Activated CD8-positive, alpha-beta T cell treated with anti-CD3 and anti-CD28 coated beads, Interleukin-2, amount 10 ng/mL, durations not matched to agents 7 days and 5 days (primary cell): ENCODE results near the gene MRPL40. TPM values are rescaled to one million over a fixed set of nuclear protein-coding genes. Genes with fewer than 3 reads are reported as not detected.

Source experiments
- ATAC-seq: fragments of 150-1000 bp; cut with Tn5 transposase; one replicate; pipeline ENCODE4 v1.10.0; 2021; ENCODE audit warnings: moderate library complexity
- CTCF ChIA-PET: fragments of 350-600 bp; sonication (Branson Sonifier 250); formaldehyde crosslinking; loops from one replicate; lab custom pipeline; 2021; ENCODE audit warnings: antibody characterized with exemption; lab: Charles Lee
- POLR2A ChIA-PET: fragments of 350-600 bp; sonication (Branson Sonifier 250); formaldehyde crosslinking; loops from one replicate; lab custom pipeline; 2021; ENCODE audit warnings: antibody characterized with exemption; lab: Charles Lee
- DNase-seq: peaks from one replicate; pipeline ENCODE4 v3.0.0-alpha.2; 2020
- H3K27ac Mint-ChIP-seq: one replicate; pipeline ENCODE4 v1.8.0; 2021; ENCODE audit warnings: mild to moderate bottlenecking, mixed read lengths
- H3K27me3 Mint-ChIP-seq: one replicate; pipeline ENCODE4 v1.8.0; 2021; ENCODE audit warnings: low read depth, mixed read lengths
- H3K36me3 Mint-ChIP-seq: one replicate; pipeline ENCODE4 v1.8.0; 2021; ENCODE audit warnings: low read depth, mixed read lengths
- H3K4me1 Mint-ChIP-seq: one replicate; pipeline ENCODE4 v1.8.0; 2021; ENCODE audit warnings: low read depth, mixed read lengths
- H3K4me3 Mint-ChIP-seq: one replicate; pipeline ENCODE4 v1.8.0; 2021; ENCODE audit warnings: mild to moderate bottlenecking, mixed read lengths
- H3K9me3 Mint-ChIP-seq: one replicate; pipeline ENCODE4 v1.8.0; 2022; ENCODE audit warnings: mixed read lengths; ENCODE audit not compliant: insufficient read depth
- total RNA-seq, 2 experiments: library from RNA; stranded (reverse); gene quantifications; one replicate each; pipeline ENCODE4 v1.2.3, GENCODE V29; 2021

MRPL40 gene
- total RNA-seq, 2 experiments from 2014 or later = 26.8 to 29.5 TPM

DNA sequence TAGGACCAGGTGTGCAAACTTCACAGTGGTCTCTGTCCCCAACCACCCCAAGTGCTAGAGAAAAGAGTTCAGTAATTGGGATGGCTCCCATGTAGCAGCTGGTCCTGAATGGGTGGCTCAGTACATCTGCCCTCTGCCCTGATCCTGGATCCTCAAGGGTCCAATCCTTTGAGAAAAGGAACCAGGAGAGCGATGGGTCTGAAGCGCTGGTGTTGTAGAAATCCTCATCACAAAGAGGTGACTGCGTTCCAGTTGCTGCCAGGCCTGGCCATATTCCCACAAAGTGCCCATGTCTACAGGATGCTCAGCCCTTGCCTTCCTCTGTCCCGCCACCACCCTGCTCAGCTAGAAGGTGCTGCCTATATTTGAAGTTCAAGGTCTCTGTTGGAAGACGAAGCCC is 21.4 kb downstream of the MRPL40 start:
- no peaks in the 10 kb centered on the region for H3K9me3 Mint-ChIP-seq
- H3K27ac Mint-ChIP-seq = no peak overlapping the region
- H3K4me1 Mint-ChIP-seq = peaks cover 8% of the 10 kb centered on the region
- CTCF ChIA-PET = no interaction called here
- no peak overlapping the region for H3K4me3 Mint-ChIP-seq
- POLR2A ChIA-PET = no interaction called here
- peaks cover 66% of the 10 kb centered on the region for H3K36me3 Mint-ChIP-seq
- DNase-seq = no peak
- ATAC-seq = no peak
- no peaks in the 10 kb centered on the region for H3K27me3 Mint-ChIP-seq

- no peaks in the 10 kb centered on the region for H3K27me3 Mint-ChIP-seq
- no peak overlapping the region for H3K4me3 Mint-ChIP-seq
- H3K9me3 Mint-ChIP-seq = no peaks in the 10 kb centered on the region
- no peak overlapping the region for H3K27ac Mint-ChIP-seq
- ATAC-seq (no peak), DNase-seq (no peak)
- POLR2A ChIA-PET = no interaction called here
- peaks cover 66% of the 10 kb centered on the region for H3K36me3 Mint-ChIP-seq
- CTCF ChIA-PET = no interaction called here
- peaks cover 4% of the 10 kb centered on the region for H3K4me1 Mint-ChIP-seq
These were observed 21.8 kb downstream of the MRPL40 start for GRCh38 chr22:19454156-19454555.

DNA sequence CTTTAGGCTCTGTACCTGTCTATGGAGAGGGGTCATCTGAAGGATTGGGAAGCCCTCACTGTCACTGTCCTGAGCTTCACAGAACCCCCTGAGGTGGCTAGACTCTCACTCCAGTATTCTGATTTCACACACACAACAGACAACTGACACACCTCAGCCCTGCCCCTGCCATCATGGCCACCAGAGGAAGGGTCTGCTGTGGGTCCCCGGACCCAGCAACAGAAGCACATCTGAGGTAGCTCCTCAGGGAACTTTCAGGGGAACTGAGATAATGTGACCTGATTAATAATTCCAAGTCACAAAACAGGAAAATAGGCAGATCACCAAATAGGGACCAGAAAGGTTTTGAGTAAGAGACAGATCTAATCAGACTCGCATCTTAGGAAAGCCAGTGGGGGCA is 22.7 kb downstream of the MRPL40 start:
- ChIA-PET POLR2A (no interaction called here), CTCF (no interaction called here)
- H3K4me3 Mint-ChIP-seq = no peak overlapping the region
- ATAC-seq = no peak
- H3K27me3 Mint-ChIP-seq = no peaks in the 10 kb centered on the region
- H3K27ac Mint-ChIP-seq = no peak overlapping the region
- peaks cover 64% of the 10 kb centered on the region for H3K36me3 Mint-ChIP-seq
- DNase-seq = no peak
- no peaks in the 10 kb centered on the region for H3K9me3 Mint-ChIP-seq
- no peaks in the 10 kb centered on the region for H3K4me1 Mint-ChIP-seq

- ATAC-seq (no peak), DNase-seq (no peak)
- ChIA-PET POLR2A (interaction anchor here (0.6 kb wide), 1 partner anchor 22 kb away, joined by 4 read pairs; no protein-coding TSS in a partner anchor), CTCF (no interaction called here)
- Mint-ChIP-seq H3K4me1 (no peaks in the 10 kb centered on the region), H3K36me3 (peaks cover 59% of the 10 kb centered on the region), H3K27ac (peak overlapping the region; percentile 63), H3K4me3 (no peak overlapping the region), H3K9me3 (no peaks in the 10 kb centered on the region), H3K27me3 (no peaks in the 10 kb centered on the region)
These were observed 23.4 kb downstream of the MRPL40 start for GRCh38 chr22:19455585-19456370.

DNA sequence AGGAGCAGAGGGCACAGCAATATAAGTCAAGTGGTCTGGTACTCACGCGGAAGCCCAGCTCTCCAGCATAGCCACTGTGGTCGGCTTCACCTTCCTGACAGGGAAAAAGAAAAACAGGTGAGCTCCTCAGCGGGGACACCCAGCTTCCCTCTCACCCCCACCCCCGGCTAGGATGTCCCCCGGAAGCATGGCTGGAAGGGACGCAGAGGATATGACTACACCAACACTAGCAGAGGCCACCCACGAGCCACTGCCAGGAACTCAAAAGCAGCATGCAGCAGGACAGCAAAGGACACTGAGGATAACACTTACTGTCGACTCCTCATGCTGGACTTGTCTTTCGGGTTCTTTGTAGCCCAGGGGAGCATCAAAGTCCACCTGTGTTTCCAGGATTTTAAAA is 24.2 kb downstream of the MRPL40 start:
- Mint-ChIP-seq H3K27ac (no peak overlapping the region), H3K4me1 (no peaks in the 10 kb centered on the region), H3K9me3 (no peaks in the 10 kb centered on the region), H3K36me3 (peaks cover 58% of the 10 kb centered on the region), H3K27me3 (no peaks in the 10 kb centered on the region), H3K4me3 (no peak overlapping the region)
- ATAC-seq (no peak), DNase-seq (no peak)
- CTCF ChIA-PET = no interaction called here
- POLR2A ChIA-PET = no interaction called here

GRCh38 chr22:19457828-19458428 is 25.6 kb downstream of the MRPL40 start:
- H3K36me3 Mint-ChIP-seq = peaks cover 52% of the 10 kb centered on the region
- no peaks in the 10 kb centered on the region for H3K27me3 Mint-ChIP-seq
- POLR2A ChIA-PET = no interaction called here
- no peak for DNase-seq
- no peak for ATAC-seq
- H3K4me3 Mint-ChIP-seq = no peak overlapping the region
- H3K27ac Mint-ChIP-seq = no peak overlapping the region
- no peaks in the 10 kb centered on the region for H3K9me3 Mint-ChIP-seq
- no peaks in the 10 kb centered on the region for H3K4me1 Mint-ChIP-seq
- CTCF ChIA-PET = interaction anchor here (1.0 kb wide), 1 partner anchor 19 kb away, joined by 3 read pairs; no protein-coding TSS in a partner anchor

DNA sequence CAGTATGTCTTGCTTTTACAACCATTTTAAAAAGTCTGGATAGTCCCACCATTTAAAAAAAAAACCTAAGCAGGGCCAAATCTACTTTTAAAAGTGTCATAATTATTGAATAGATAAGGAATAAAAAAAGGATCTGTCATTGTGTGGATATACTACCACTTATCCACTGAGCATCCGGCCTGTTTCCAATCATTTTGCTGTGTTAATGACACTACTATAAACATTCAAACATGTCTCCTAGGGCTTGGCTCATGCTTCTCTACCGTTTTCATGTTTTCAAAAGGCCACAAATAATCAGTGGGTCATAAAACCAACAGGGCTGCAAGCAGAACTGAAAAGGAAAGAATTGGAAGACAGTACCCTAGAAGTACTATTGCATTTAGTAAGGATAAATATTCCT is 27.7 kb downstream of the MRPL40 start:
- CTCF ChIA-PET = no interaction called here
- Mint-ChIP-seq H3K4me1 (peaks cover 7% of the 10 kb centered on the region), H3K4me3 (no peak overlapping the region), H3K9me3 (no peaks in the 10 kb centered on the region), H3K36me3 (peaks cover 40% of the 10 kb centered on the region), H3K27ac (no peak overlapping the region), H3K27me3 (no peaks in the 10 kb centered on the region)
- POLR2A ChIA-PET = no interaction called here
- DNase-seq (no peak), ATAC-seq (no peak)

GRCh38 chr22:19461506-19461905 is 29.2 kb downstream of the MRPL40 start:
- Mint-ChIP-seq H3K27me3 (no peaks in the 10 kb centered on the region), H3K4me3 (no peak overlapping the region), H3K36me3 (peaks cover 38% of the 10 kb centered on the region), H3K4me1 (peaks cover 12% of the 10 kb centered on the region), H3K9me3 (no peaks in the 10 kb centered on the region), H3K27ac (no peak overlapping the region)
- ATAC-seq (no peak), DNase-seq (no peak)
- POLR2A ChIA-PET = no interaction called here
- CTCF ChIA-PET = interaction anchor here (1.3 to 2.9 kb wide), 2 partner anchors 11 to 169 kb away, joined by 3 to 12 read pairs; no protein-coding TSS in a partner anchor

DNA sequence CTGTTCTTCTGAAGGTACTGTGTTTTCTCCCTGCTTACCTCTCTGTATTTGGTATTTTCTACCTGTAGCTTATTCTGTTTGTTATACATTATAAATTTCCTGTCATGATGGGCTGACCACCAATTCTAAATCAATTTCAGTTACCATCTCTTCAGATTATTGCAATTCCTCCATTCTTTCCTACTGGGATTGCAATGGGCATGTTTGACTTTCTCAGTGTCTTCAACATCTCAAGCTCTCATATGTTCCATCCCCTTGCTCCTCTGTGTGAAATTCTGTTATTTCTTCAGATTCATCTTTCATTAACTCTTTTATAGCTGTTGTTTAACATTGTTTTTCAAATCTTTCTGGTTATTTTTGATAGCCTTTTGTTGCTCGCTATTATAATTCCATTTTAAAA is 30.7 kb downstream of the MRPL40 start:
- no peak overlapping the region for H3K4me3 Mint-ChIP-seq
- POLR2A ChIA-PET = interaction anchor here (0.6 kb wide), 1 partner anchor 95 kb away, joined by 3 read pairs; no protein-coding TSS in a partner anchor
- peaks cover 37% of the 10 kb centered on the region for H3K36me3 Mint-ChIP-seq
- CTCF ChIA-PET = interaction anchor here (0.9 to 2.9 kb wide), 3 partner anchors 11 to 319 kb away, joined by 3 to 12 read pairs (median 6); partner anchors contain the start of gene ESS2
- H3K27ac Mint-ChIP-seq = no peak overlapping the region
- no peak for ATAC-seq
- no peaks in the 10 kb centered on the region for H3K27me3 Mint-ChIP-seq
- H3K9me3 Mint-ChIP-seq = no peaks in the 10 kb centered on the region
- H3K4me1 Mint-ChIP-seq = peaks cover 12% of the 10 kb centered on the region
- DNase-seq = no peak

- Mint-ChIP-seq H3K4me3 (no peak overlapping the region), H3K27ac (no peak overlapping the region), H3K4me1 (peaks cover 12% of the 10 kb centered on the region), H3K9me3 (no peaks in the 10 kb centered on the region), H3K36me3 (peaks cover 41% of the 10 kb centered on the region), H3K27me3 (no peaks in the 10 kb centered on the region)
- ATAC-seq (no peak), DNase-seq (no peak)
- ChIA-PET CTCF (interaction anchor here (1.3 to 2.9 kb wide), 3 partner anchors 10 to 166 kb away, joined by 5 to 12 read pairs (median 6); no protein-coding TSS in a partner anchor), POLR2A (interaction anchor here (0.8 to 1.2 kb wide), 4 partner anchors 11 to 17 kb away, joined by 3 read pairs; partner anchors contain the start of gene CDC45)
These were observed 31.4 kb downstream of the MRPL40 start for GRCh38 chr22:19463491-19464469.

DNA sequence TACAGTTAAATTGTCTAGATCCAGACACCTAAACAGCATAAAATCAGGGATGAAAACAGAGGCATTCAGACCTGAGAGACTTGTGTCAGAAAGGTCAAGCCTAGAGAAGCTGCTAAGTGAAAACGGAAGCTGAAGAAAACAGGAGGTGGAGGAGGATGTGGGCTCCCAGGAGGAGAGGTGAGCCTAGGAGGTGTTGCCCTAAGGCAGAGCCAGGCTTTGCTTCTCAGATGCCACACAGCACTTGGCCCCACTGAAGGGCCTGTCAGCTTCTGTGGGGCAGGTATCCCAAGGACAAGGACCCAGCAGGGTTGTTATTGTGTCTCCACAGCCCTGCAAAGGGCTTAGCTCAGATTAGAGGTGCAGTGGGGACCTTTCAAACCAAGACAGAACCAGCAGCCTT is 32.2 kb downstream of the MRPL40 start:
- DNase-seq (no peak), ATAC-seq (peak; percentile 33)
- Mint-ChIP-seq H3K9me3 (no peaks in the 10 kb centered on the region), H3K27ac (no peak overlapping the region), H3K4me1 (peaks cover 12% of the 10 kb centered on the region), H3K36me3 (peaks cover 49% of the 10 kb centered on the region), H3K4me3 (no peak overlapping the region), H3K27me3 (no peaks in the 10 kb centered on the region)
- ChIA-PET POLR2A (interaction anchor here (0.9 to 1.2 kb wide), 3 partner anchors 12 to 16 kb away, joined by 3 read pairs; no protein-coding TSS in a partner anchor), CTCF (interaction anchor here (1.3 to 2.1 kb wide), 2 partner anchors 9 to 13 kb away, joined by 5 to 6 read pairs; no protein-coding TSS in a partner anchor)
